ENCODE results near the gene ZFYVE28.

The ZFYVE28 gene

GRCh38 chr4:2270341-2271165 is 147.9 kb downstream of the ZFYVE28 start:
- no peak for DNase-seq

GRCh38 chr4:2269618-2270163 is 148.8 kb downstream of the ZFYVE28 start:
- DNase-seq = no peak

- no peak for DNase-seq
Measured at GRCh38 chr4:2269206-2269531, 149.3 kb downstream of the ZFYVE28 start.

- DNase-seq = no peak
Measured at GRCh38 chr4:2268357-2269205, 149.9 kb downstream of the ZFYVE28 start.

- DNase-seq = no peak
Measured at GRCh38 chr4:2267841-2268240, 150.6 kb downstream of the ZFYVE28 start.

- no peak for DNase-seq
Measured at GRCh38 chr4:2267320-2267811, 151.1 kb downstream of the ZFYVE28 start.

- no peak for DNase-seq
Measured at GRCh38 chr4:2266821-2267220, 151.6 kb downstream of the ZFYVE28 start.

GRCh38 chr4:2266181-2266580 is 152.3 kb downstream of the ZFYVE28 start:
- no peak for DNase-seq

GRCh38 chr4:2265113-2266110 is 153.0 kb downstream of the ZFYVE28 start:
- no peak for DNase-seq

GRCh38 chr4:2264481-2265041 is 153.9 kb downstream of the ZFYVE28 start:
- DNase-seq = no peak

- DNase-seq = no peak
Measured at GRCh38 chr4:2263926-2264321, 154.5 kb downstream of the ZFYVE28 start.

- DNase-seq = no peak
Measured at GRCh38 chr4:2262944-2263250, 155.5 kb downstream of the ZFYVE28 start.

GRCh38 chr4:2262145-2262943 is 156.1 kb downstream of the ZFYVE28 start:
- peak; percentile 99 for DNase-seq

GRCh38 chr4:2261853-2262144 is 156.6 kb downstream of the ZFYVE28 start, which contains the start of gene MXD4:
MXD4 (minus strand) TSS chr4:2262109; CDS start chr4:2261980, 129 bp downstream.
- no peak for DNase-seq

GRCh38 chr4:2261110-2261852 is 157.2 kb downstream of the ZFYVE28 start:
- peak; percentile 59 for DNase-seq

GRCh38 chr4:2260344-2261109 is 157.9 kb downstream of the ZFYVE28 start:
- no peak for DNase-seq

GRCh38 chr4:2259541-2260343 is 158.7 kb downstream of the ZFYVE28 start:
- no peak for DNase-seq

- DNase-seq = no peak
Measured at GRCh38 chr4:2259036-2259540, 159.4 kb downstream of the ZFYVE28 start.
